Neural progenitor cell (in vitro differentiated cells): ENCODE data around the gene TLR3. TPM values are rescaled to one million over a fixed set of nuclear protein-coding genes. Genes with fewer than 3 reads are reported as not detected.

ENCODE experiments used
- DNase-seq: peaks from one replicate; pipeline ENCODE4 v3.0.0-alpha.2; 2016; ENCODE audit warnings: low spot score
- H2AFZ ChIP-seq: fragments of 200-600 bp; sonication (generic); replicated peaks from 2 replicates; pipeline ENCODE4 v1.6.1; 2016; ENCODE audit warnings: antibody characterized with exemption
- H3F3A ChIP-seq: fragments of 200-600 bp; sonication (generic); 2 replicates; pipeline ENCODE4 v1.6.1; 2016; ENCODE audit warnings: antibody characterized with exemption, low read depth
- H3K27ac ChIP-seq: fragments of 200-600 bp; sonication (generic); 2 replicates; pipeline ENCODE4 v1.5.1; 2016; ENCODE audit warnings: mild to moderate bottlenecking
- H3K27me3 ChIP-seq: fragments of 200-600 bp; sonication (generic); 2 replicates; pipeline ENCODE4 v1.6.1; 2016; ENCODE audit warnings: mild to moderate bottlenecking, moderate library complexity
- H3K36me3 ChIP-seq: fragments of 200-600 bp; sonication (generic); 2 replicates; pipeline ENCODE4 v1.5.1; 2016
- H3K4me1 ChIP-seq: fragments of 200-600 bp; sonication (generic); 2 replicates; pipeline ENCODE4 v1.6.1; 2016; ENCODE audit warnings: mixed run types
- H3K4me2 ChIP-seq: fragments of 200-600 bp; sonication (generic); 2 replicates; pipeline ENCODE4 v1.6.1; 2016
- H3K4me3 ChIP-seq: fragments of 200-600 bp; sonication (generic); 2 replicates; pipeline ENCODE4 v1.5.1; 2016
- H3K79me2 ChIP-seq: fragments of 200-600 bp; sonication (generic); 2 replicates; pipeline ENCODE4 v1.6.1; 2016; ENCODE audit warnings: low read depth
- H3K9ac ChIP-seq: fragments of 200-600 bp; sonication (generic); 2 replicates; pipeline ENCODE4 v1.6.1; 2016
- H3K9me3 ChIP-seq: fragments of 200-600 bp; sonication (generic); 2 replicates; pipeline ENCODE4 v1.5.1; 2016; ENCODE audit warnings: low read depth
- H4K20me1 ChIP-seq: fragments of 200-600 bp; sonication (generic); 2 replicates; pipeline ENCODE4 v1.6.1; 2016; ENCODE audit warnings: low read depth
- H3K27ac Mint-ChIP-seq: 3 replicates; pipeline ENCODE4 v1.8.0; 2021; ENCODE audit warnings: mixed read lengths
- H3K27me3 Mint-ChIP-seq: 2 replicates; pipeline ENCODE4 v1.8.0; 2022; ENCODE audit warnings: low read depth, mild to moderate bottlenecking, inconsistent platforms, moderate library complexity, mixed read lengths; ENCODE audit not compliant: insufficient read depth
- H3K36me3 Mint-ChIP-seq: 3 replicates; pipeline ENCODE4 v1.8.0; 2021; ENCODE audit warnings: mixed read lengths
- H3K4me1 Mint-ChIP-seq: 3 replicates; pipeline ENCODE4 v1.8.0; 2021; ENCODE audit warnings: mixed read lengths
- H3K4me3 Mint-ChIP-seq: 3 replicates; pipeline ENCODE4 v1.8.0; 2021; ENCODE audit warnings: mild to moderate bottlenecking, moderate library complexity, mixed read lengths
- H3K9me3 Mint-ChIP-seq: 3 replicates; pipeline ENCODE4 v1.8.0; 2020; ENCODE audit warnings: mixed read lengths
- EZH2 ChIP-seq: fragments of 200-600 bp; sonication (generic); IDR thresholded peaks from 2 replicates; pipeline ENCODE4 v1.6.1; 2017; ENCODE audit warnings: antibody characterized with exemption, mild to moderate bottlenecking, moderate library complexity
- EZH2phosphoT487 ChIP-seq: fragments of 200-600 bp; sonication (generic); IDR thresholded peaks from 2 replicates; pipeline ENCODE4 v1.6.1; 2017; ENCODE audit warnings: antibody characterized with exemption
- total RNA-seq: library from RNA; depleted of rRNA; stranded (reverse); fragments of >200 nt; gene quantifications from 2 replicates; pipeline ENCODE4 v1.2.3, GENCODE V29; 2015; ENCODE audit warnings: low replicate concordance
- TF ChIP-seq, protein P1 (sequence below): fragments of 200-600 bp; sonication (generic); IDR thresholded peaks from 2 replicates; pipeline ENCODE4 v1.5.1; 2017; ENCODE audit warnings: antibody characterized with exemption, mild to moderate bottlenecking

The TLR3 gene
- total RNA-seq, 1 donor from 2014 or later = 0.92 TPM

DNA sequence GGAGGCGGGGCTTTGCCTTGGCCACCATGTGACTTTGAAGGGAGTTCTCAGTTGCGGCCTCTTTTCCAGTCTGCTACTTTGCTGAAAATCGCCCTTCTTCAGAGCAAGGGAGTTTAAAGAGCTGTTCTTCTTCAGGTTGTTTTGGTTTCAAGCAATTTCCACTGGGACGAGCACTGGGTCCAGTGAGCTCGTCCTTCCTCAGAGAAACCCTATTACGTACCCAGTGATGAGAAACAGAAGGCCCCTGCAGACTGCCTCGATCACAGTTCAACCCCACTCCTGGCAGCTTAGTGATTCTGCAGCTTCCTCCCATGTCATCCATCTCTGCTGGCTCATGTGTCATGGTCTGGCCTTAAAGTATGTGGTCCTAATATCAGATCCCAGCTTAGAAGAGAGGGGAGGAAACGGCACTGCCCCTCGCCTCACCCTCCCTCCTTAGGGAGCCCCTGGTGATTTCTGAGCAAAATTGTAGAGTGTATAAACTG is 27.8 kb downstream of the TLR3 start:
- no peak overlapping the region for H3K9ac ChIP-seq
- TF ChIP-seq EZH2 = no peak
- TF ChIP-seq, protein P1, sequence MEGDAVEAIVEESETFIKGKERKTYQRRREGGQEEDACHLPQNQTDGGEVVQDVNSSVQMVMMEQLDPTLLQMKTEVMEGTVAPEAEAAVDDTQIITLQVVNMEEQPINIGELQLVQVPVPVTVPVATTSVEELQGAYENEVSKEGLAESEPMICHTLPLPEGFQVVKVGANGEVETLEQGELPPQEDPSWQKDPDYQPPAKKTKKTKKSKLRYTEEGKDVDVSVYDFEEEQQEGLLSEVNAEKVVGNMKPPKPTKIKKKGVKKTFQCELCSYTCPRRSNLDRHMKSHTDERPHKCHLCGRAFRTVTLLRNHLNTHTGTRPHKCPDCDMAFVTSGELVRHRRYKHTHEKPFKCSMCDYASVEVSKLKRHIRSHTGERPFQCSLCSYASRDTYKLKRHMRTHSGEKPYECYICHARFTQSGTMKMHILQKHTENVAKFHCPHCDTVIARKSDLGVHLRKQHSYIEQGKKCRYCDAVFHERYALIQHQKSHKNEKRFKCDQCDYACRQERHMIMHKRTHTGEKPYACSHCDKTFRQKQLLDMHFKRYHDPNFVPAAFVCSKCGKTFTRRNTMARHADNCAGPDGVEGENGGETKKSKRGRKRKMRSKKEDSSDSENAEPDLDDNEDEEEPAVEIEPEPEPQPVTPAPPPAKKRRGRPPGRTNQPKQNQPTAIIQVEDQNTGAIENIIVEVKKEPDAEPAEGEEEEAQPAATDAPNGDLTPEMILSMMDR = no peak
- TF ChIP-seq EZH2phosphoT487 = no peak

DNA sequence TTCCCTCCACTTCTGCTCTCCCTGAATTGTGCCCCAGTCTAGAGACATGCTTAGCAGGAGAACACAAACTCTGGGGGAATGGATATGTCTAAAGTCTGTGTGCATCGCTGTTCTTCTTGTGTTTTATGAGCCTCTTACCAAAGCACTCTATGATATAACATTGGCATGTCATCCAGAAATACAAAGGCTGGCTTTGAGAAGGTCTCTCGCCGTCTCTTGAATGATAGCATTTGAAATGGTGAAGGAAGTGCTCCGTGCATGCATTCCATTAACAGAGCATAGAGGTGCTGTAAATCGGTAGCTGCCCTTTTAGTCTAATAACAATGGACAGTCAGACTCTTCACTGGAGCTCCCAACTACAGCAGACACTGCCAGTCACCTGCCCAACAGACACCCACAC is 28.4 kb downstream of the TLR3 start:
- Mint-ChIP-seq H3K27me3 (peaks cover 3% of the 10 kb centered on the region), H3K36me3 (no peaks in the 10 kb centered on the region), H3K9me3 (no peaks in the 10 kb centered on the region), H3K4me3 (no peak overlapping the region), H3K4me1 (no peaks in the 10 kb centered on the region), H3K27ac (no peak overlapping the region)
- H3F3A ChIP-seq = no peaks in the 10 kb centered on the region
- no peaks in the 10 kb centered on the region for H3K36me3 ChIP-seq
- H2AFZ ChIP-seq = no peak overlapping the region
- no peak overlapping the region for H3K4me3 ChIP-seq
- no peak overlapping the region for H3K27ac ChIP-seq
- no peaks in the 10 kb centered on the region for H3K4me1 ChIP-seq
- no peak overlapping the region for H3K4me2 ChIP-seq
- no peaks in the 10 kb centered on the region for H3K9me3 ChIP-seq
- no peak for DNase-seq
- no peaks in the 10 kb centered on the region for H3K79me2 ChIP-seq
- no peak overlapping the region for H3K9ac ChIP-seq
- TF ChIP-seq EZH2 (no peak), EZH2phosphoT487 (no peak)
- TF ChIP-seq, protein P1 = no peak
- H3K27me3 ChIP-seq = peaks cover under 1% of the 10 kb centered on the region
- no peaks in the 10 kb centered on the region for H4K20me1 ChIP-seq

More for the DNA sequence above, 27.8 kb downstream of the TLR3 start:
- no peaks in the 10 kb centered on the region for H3K36me3 ChIP-seq
- no peak overlapping the region for H3K27ac ChIP-seq
- no peaks in the 10 kb centered on the region for H3K79me2 ChIP-seq
- H3F3A ChIP-seq = no peaks in the 10 kb centered on the region
- Mint-ChIP-seq H3K4me1 (no peaks in the 10 kb centered on the region), H3K9me3 (no peaks in the 10 kb centered on the region), H3K36me3 (no peaks in the 10 kb centered on the region), H3K27me3 (peaks cover under 1% of the 10 kb centered on the region), H3K27ac (no peak overlapping the region), H3K4me3 (no peak overlapping the region)
- H3K4me1 ChIP-seq = no peaks in the 10 kb centered on the region
- H3K4me2 ChIP-seq = no peak overlapping the region
- H2AFZ ChIP-seq = peak overlapping the region; percentile 10
- H3K9me3 ChIP-seq = no peaks in the 10 kb centered on the region
- no peaks in the 10 kb centered on the region for H3K27me3 ChIP-seq
- H4K20me1 ChIP-seq = no peaks in the 10 kb centered on the region
- DNase-seq = no peak
- H3K4me3 ChIP-seq = no peak overlapping the region

DNA sequence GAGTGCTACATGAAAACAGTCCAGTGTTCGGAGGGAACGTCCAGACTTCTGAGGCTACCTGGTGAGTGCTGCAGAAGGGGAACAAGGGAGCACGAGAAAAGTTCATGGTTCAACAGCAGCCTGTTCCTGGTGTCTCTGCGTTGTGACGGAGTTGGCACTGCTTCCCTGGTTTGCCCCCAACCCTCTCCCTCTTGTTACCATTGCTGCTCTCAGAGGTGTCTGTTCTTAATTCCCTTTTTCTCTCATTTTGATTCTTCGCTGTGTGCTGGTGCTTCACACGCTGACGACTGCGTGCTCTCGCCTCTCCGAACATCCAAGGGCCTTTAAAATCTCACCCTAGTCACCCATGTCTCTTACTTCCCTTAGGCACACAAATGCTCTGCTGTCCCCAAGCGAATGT is 34.0 kb downstream of the TLR3 start:
- H3K4me2 ChIP-seq = no peak overlapping the region
- no peaks in the 10 kb centered on the region for H3K36me3 ChIP-seq
- Mint-ChIP-seq H3K27ac (no peak overlapping the region), H3K4me3 (peak overlapping the region; percentile 28), H3K27me3 (peaks cover 19% of the 10 kb centered on the region), H3K36me3 (no peaks in the 10 kb centered on the region), H3K9me3 (no peaks in the 10 kb centered on the region), H3K4me1 (peaks cover 18% of the 10 kb centered on the region)
- no peak overlapping the region for H2AFZ ChIP-seq
- peaks cover 19% of the 10 kb centered on the region for H3F3A ChIP-seq
- no peaks in the 10 kb centered on the region for H3K79me2 ChIP-seq
- DNase-seq = no peak
- H4K20me1 ChIP-seq = no peaks in the 10 kb centered on the region
- no peaks in the 10 kb centered on the region for H3K9me3 ChIP-seq
- H3K9ac ChIP-seq = no peak overlapping the region
- H3K27me3 ChIP-seq = peaks cover 40% of the 10 kb centered on the region
- H3K27ac ChIP-seq = no peak overlapping the region
- TF ChIP-seq EZH2phosphoT487 = no peak
- TF ChIP-seq, protein P1 = no peak
- TF ChIP-seq EZH2 = no peak
- H3K4me1 ChIP-seq = peaks cover 4% of the 10 kb centered on the region
- no peak overlapping the region for H3K4me3 ChIP-seq
